GM12878 (cell line): Measurements from ENCODE around the gene MRPS27. TPM values are rescaled to one million over a fixed set of nuclear protein-coding genes. Genes with fewer than 3 reads are reported as not detected.
A peak's percentile ranks its signal among the peaks of the same experiment; 100 is the strongest.

Experiments used
- ATAC-seq: fragments of 200-7000 bp; cut with Tn5 transposase; 3 replicates; pipeline ENCODE4 v1.9.1; 2020; ENCODE audit warnings: mild to moderate bottlenecking, moderate library complexity
- BruUV-seq: library from RNA; stranded (reverse); fragments of 400-500 nt; replicated peaks from 2 replicates; lab custom pipeline; 2021; lab: Mats Ljungman, UMichigan
- CTCF ChIA-PET: fragments of 300-600 bp; sonication (Branson Sonifier 250); formaldehyde crosslinking; extraction: SDS; loops from one replicate; lab custom pipeline; 2021; ENCODE audit warnings: inconsistent platforms; lab: Yijun Ruan, JAX
- POLR2A ChIA-PET: fragments of 350-600 bp; formaldehyde crosslinking; extraction: SDS; loops from one replicate; lab custom pipeline; 2021; ENCODE audit warnings: inconsistent platforms; lab: Charles Lee
- RAD21 ChIA-PET: fragments of 300-600 bp; sonication (Branson Sonifier 250); formaldehyde crosslinking; loops from one replicate; lab custom pipeline; 2023; ENCODE audit warnings: antibody characterized with exemption; ENCODE audit not compliant: unreplicated experiment; lab: Charles Lee
- SMC1A ChIA-PET: fragments of 300-600 bp; sonication (Branson Sonifier 250); formaldehyde crosslinking; loops from one replicate; lab custom pipeline; 2023; ENCODE audit not compliant: unreplicated experiment, uncharacterized antibody; lab: Charles Lee
- DNase-seq: peaks from one replicate; pipeline ENCODE4 v3.0.0-alpha.2; 2011; ENCODE audit warnings: low read depth, low spot score
- FAIRE-seq: peaks from 3 replicates; lab custom pipeline; 2011; peaks lifted over from hg19 to GRCh38; lab: Jason Lieb, UNC
- H2AFZ ChIP-seq: 2 replicates; pipeline ENCODE4 v1.6.0; 2011; ENCODE audit warnings: low read depth, low read length, control low read depth; ENCODE audit not compliant: control insufficient read depth
- H3K27ac ChIP-seq: 2 replicates; pipeline ENCODE4 v1.5.1; 2011; ENCODE audit warnings: control low read depth; ENCODE audit not compliant: control insufficient read depth, insufficient read depth
- H3K27me3 ChIP-seq, 2 experiments: replicated peaks in 1 of 2; 2 replicates each; pipeline versions ENCODE4 v1.6.0 to v1.6.1; 2011; ENCODE audit warnings: low read length in 1 of 2; ENCODE audit not compliant: control insufficient read depth in 2 of 2, insufficient read depth in 2 of 2
- H3K36me3 ChIP-seq, 2 experiments: 2 replicates each; pipeline ENCODE4 v1.5.1; 2011; ENCODE audit warnings: low read length in 1 of 2; ENCODE audit not compliant: control insufficient read depth in 2 of 2, insufficient read depth in 2 of 2
- H3K4me1 ChIP-seq: 2 replicates; pipeline ENCODE4 v1.6.1; 2011; ENCODE audit warnings: mild to moderate bottlenecking, low read length, moderate library complexity, mixed read lengths; ENCODE audit not compliant: control insufficient read depth, insufficient read depth
- H3K4me2 ChIP-seq: 2 replicates; pipeline ENCODE4 v1.6.0; 2011; ENCODE audit warnings: control low read depth; ENCODE audit not compliant: control insufficient read depth, insufficient read depth
- H3K4me3 ChIP-seq: fragments of 200-600 bp; sonication (generic); 2 replicates; pipeline ENCODE4 v1.5.1; 2016
- H3K79me2 ChIP-seq: 2 replicates; pipeline ENCODE4 v1.6.0; 2011; ENCODE audit warnings: low read length; ENCODE audit not compliant: control insufficient read depth, insufficient read depth
- H3K9ac ChIP-seq: 2 replicates; pipeline ENCODE4 v1.8.0; 2011; ENCODE audit warnings: low read length, control low read depth, mixed read lengths; ENCODE audit not compliant: control insufficient read depth, insufficient read depth
- H3K9me3 ChIP-seq: replicated peaks from 3 replicates; pipeline ENCODE4 v1.5.1; 2011; ENCODE audit warnings: mild to moderate bottlenecking, low read length; ENCODE audit not compliant: control insufficient read depth, insufficient read depth
- H4K20me1 ChIP-seq: 2 replicates; pipeline ENCODE4 v1.6.0; 2011; ENCODE audit not compliant: control insufficient read depth, insufficient read depth
- CREB1 ChIP-seq: IDR thresholded peaks from 2 replicates; pipeline ENCODE4 v1.6.1; 2012; ENCODE audit warnings: low read depth, mild to moderate bottlenecking, inconsistent platforms
- CREM ChIP-seq: IDR thresholded peaks from 2 replicates; pipeline ENCODE4 v1.6.1; 2014; ENCODE audit warnings: antibody characterized with exemption, low read depth
- GABPA ChIP-seq: IDR thresholded peaks from 2 replicates; pipeline ENCODE4 v1.6.1; 2014; ENCODE audit warnings: antibody characterized with exemption, low read depth, mild to moderate bottlenecking, inconsistent platforms
- HCFC1 ChIP-seq: fragments of 150-350 bp; IDR thresholded peaks from 2 replicates; pipeline ENCODE4 v1.6.1; 2014; ENCODE audit warnings: low read length
- JUNB ChIP-seq: IDR thresholded peaks from 2 replicates; pipeline ENCODE4 v1.6.1; 2016; ENCODE audit warnings: antibody characterized with exemption, mild to moderate bottlenecking
- PAX5 ChIP-seq: IDR thresholded peaks from 2 replicates; pipeline ENCODE4 v1.6.1; 2011; ENCODE audit warnings: low read depth, low read length, borderline replicate concordance
- SRF ChIP-seq, 2 experiments: IDR thresholded peaks; 2 replicates each; pipeline ENCODE4 v1.6.1; 2011; ENCODE audit warnings: low read depth in 2 of 2, low read length in 2 of 2, mild to moderate bottlenecking in 1 of 2, moderate library complexity in 1 of 2
- ZNF274 ChIP-seq: IDR thresholded peaks from one replicate; pipeline ENCODE4 v1.8.0; 2011; ENCODE audit not compliant: insufficient read length, insufficient read depth
- ZNF592 ChIP-seq: fragments of 450-650 bp; IDR thresholded peaks from 2 replicates; pipeline ENCODE4 v1.6.1; 2017; ENCODE audit warnings: mild to moderate bottlenecking, moderate library complexity
- WGBS: methylation state at CpG from one replicate; pipeline ENCODE4 v1.1.6; 2016; ENCODE audit warnings: low lambda C conversion rate; ENCODE audit not compliant: insufficient replicate concordance, insufficient coverage; ENCODE audit errors: missing lambda C conversion rate; 5-methylcytosine and 5-hydroxymethylcytosine counted together
- in situ Hi-C: fragments of 300-500 bp; cut with MboI; formaldehyde crosslinking; loops from 9 replicates; pipeline ENCODE4 v1.14.3; 2018; ENCODE audit warnings: mixed read lengths
- intact Hi-C: fragments of 100-400 bp; cut with micrococcal nuclease; formaldehyde crosslinking; loops from one replicate; pipeline ENCODE4 v1.14.2; 2022; ENCODE audit not compliant: unreplicated experiment
- polyA plus RNA-seq, 11 experiments: library from polyadenylated mRNA; depleted of rRNA in 4 of 11; unstranded in 6 of 11; stranded (reverse) in 5 of 11; fragments of >200 nt; fragmentation: Nextera tagmentation in 4 of 11; fragmentation: Illumina TruSeq in 1 of 11; extraction: Ambion mirVana in 4 of 11; extraction: Trizol in 1 of 11; gene quantifications; 1 replicate in 1 of 11; 2 replicates in 10 of 11; pipeline versions ENCODE4 v1.2.1 to v1.2.3, GENCODE V29; 2011 to 2016; ENCODE audit warnings: inconsistent platforms in 2 of 11, missing spikeins in 2 of 11, low read depth in 1 of 11
- total RNA-seq, 4 experiments: library from RNA; depleted of rRNA in 3 of 4; stranded (reverse); fragments of >200 nt in 3 of 4; fragmentation: Illumina TruSeq in 1 of 4; extraction: Trizol in 1 of 4; gene quantifications; 2 replicates each; pipeline versions ENCODE4 v1.2.1 to v1.2.3, GENCODE V29; 2013 to 2021

MRPS27 gene
- total and polyA plus RNA-seq, 10 of the 15 experiments (the other 5 are each of a cell fraction or from before 2014, with no cell fraction given) = 61.0 to 128 (median 93.0) TPM

- H3K4me1 ChIP-seq = no peaks in the 10 kb centered on the region; the same call in 1 of the 2 replicates
- no peak overlapping the region for H3K4me3 ChIP-seq
- BruUV-seq = no TSS peak
- ChIA-PET CTCF (no interaction called here), RAD21 (no interaction called here), SMC1A (interaction anchor here (1.6 kb wide), 1 partner anchor 57 kb away, joined by 3 read pairs; no protein-coding TSS in a partner anchor), POLR2A (no interaction called here)
- no peaks in the 10 kb centered on the region for H3K79me2 ChIP-seq
- no peaks in the 10 kb centered on the region for H3K9me3 ChIP-seq
- 95% methylated on average over 4 of the region's 4 CpGs for WGBS
- no peak overlapping the region for H3K9ac ChIP-seq
- FAIRE-seq (no peak), ATAC-seq (no peak), DNase-seq (no peak)
- H3K27me3 ChIP-seq = peaks cover 3% of the 10 kb centered on the region in 2 experiments; a peak in 2 of 4 replicates
- no peaks in the 10 kb centered on the region for H4K20me1 ChIP-seq
- H3K27ac ChIP-seq = no peak overlapping the region
- TF ChIP-seq HCFC1 (no peak), ZNF592 (no peak)
- in situ Hi-C loops = no loop called here
- H2AFZ ChIP-seq = no peak overlapping the region
- no peak overlapping the region for H3K4me2 ChIP-seq
- intact Hi-C loops = no loop called here
- no peaks in the 10 kb centered on the region for H3K36me3 ChIP-seq
These were observed 147.3 kb downstream of the MRPS27 start for GRCh38 chr5:72172786-72173185.

- Histone ChIP-seq H4K20me1 (no peaks in the 10 kb centered on the region), H3K4me2 (no peak overlapping the region), H3K4me3 (no peak overlapping the region), H3K4me1 (no peaks in the 10 kb centered on the region; the same call in 1 of the 2 replicates), H3K79me2 (no peaks in the 10 kb centered on the region), H3K9me3 (no peaks in the 10 kb centered on the region), H3K36me3 (no peaks in the 10 kb centered on the region), H2AFZ (no peak overlapping the region), H3K27ac (no peak overlapping the region), H3K9ac (no peak overlapping the region), H3K27me3 (peaks cover 1 to 3% of the 10 kb centered on the region in 2 experiments; a peak in 2 of 4 replicates)
- ChIA-PET SMC1A (interaction anchor here (1.3 to 1.7 kb wide), 3 partner anchors 9 to 63 kb away, joined by 3 to 4 read pairs (median 4); no protein-coding TSS in a partner anchor), CTCF (no interaction called here), RAD21 (no interaction called here), POLR2A (no interaction called here)
- DNase-seq (no peak), ATAC-seq (peak; percentile 88), FAIRE-seq (no peak)
- intact Hi-C loops (no loop called here), in situ Hi-C loops (no loop called here)
- no TSS peak for BruUV-seq
- WGBS = 22% methylated on average over 6 of the region's 6 CpGs
- TF ChIP-seq JUNB (peak; percentile 14; the same call in 1 of the 2 replicates), SRF (IDR thresholded peaks at IDR 0.05; ENCODE audit: low read depth in 2 of 2, low read length in 2 of 2) (no peak), GABPA (no peak), ZNF274 (no peak), CREM (peak; percentile 45; the same call in 1 of the 2 replicates), CREB1 (peak; percentile 86), PAX5 (peak; percentile 30; the same call in 1 of the 2 replicates)
These were observed 148.4 kb downstream of the MRPS27 start for GRCh38 chr5:72171667-72172066.
